Muscle layer of duodenum (tissue), 2 donors: ENCODE results near the gene USP24.
"Not testable (repeated sequence)": the region's sequence is repeated elsewhere in the genome, so short reads cannot be mapped to it uniquely, and the experiment has no call there.

Source experiments
- H3K27ac ChIP-seq: one replicate; pipeline ENCODE4 v1.7.0; 2013; ENCODE audit warnings: mild to moderate bottlenecking, low read length
- H3K27me3 ChIP-seq: one replicate; pipeline ENCODE4 v1.7.0; 2013; ENCODE audit warnings: low read depth, mild to moderate bottlenecking, control low read depth, low read length
- H3K36me3 ChIP-seq, 2 donors: one replicate each; pipeline ENCODE4 v1.7.0; 2013; ENCODE audit warnings: low read length in 2 of 2, control low read depth in 1 of 2, mild to moderate bottlenecking in 1 of 2; ENCODE audit not compliant: insufficient read depth in 2 of 2, control insufficient read depth in 1 of 2
- H3K4me1 ChIP-seq, 2 donors: one replicate each; pipeline ENCODE4 v1.7.0; 2013; ENCODE audit warnings: low read length in 2 of 2, mild to moderate bottlenecking in 2 of 2, control low read depth in 1 of 2, moderate library complexity in 1 of 2; ENCODE audit not compliant: insufficient read depth in 2 of 2, control insufficient read depth in 1 of 2
- H3K4me3 ChIP-seq, 2 donors: one replicate each; pipeline ENCODE4 v1.7.0; 2013; ENCODE audit warnings: low read length in 2 of 2, low read depth in 1 of 2, mild to moderate bottlenecking in 1 of 2
- H3K9me3 ChIP-seq, 2 donors: one replicate each; pipeline ENCODE4 v1.7.0; 2013; ENCODE audit warnings: low read length in 2 of 2, control low read depth in 1 of 2, mild to moderate bottlenecking in 1 of 2; ENCODE audit not compliant: control insufficient read depth in 1 of 2
- donor health status: healthy.

Gene USP24

DNA sequence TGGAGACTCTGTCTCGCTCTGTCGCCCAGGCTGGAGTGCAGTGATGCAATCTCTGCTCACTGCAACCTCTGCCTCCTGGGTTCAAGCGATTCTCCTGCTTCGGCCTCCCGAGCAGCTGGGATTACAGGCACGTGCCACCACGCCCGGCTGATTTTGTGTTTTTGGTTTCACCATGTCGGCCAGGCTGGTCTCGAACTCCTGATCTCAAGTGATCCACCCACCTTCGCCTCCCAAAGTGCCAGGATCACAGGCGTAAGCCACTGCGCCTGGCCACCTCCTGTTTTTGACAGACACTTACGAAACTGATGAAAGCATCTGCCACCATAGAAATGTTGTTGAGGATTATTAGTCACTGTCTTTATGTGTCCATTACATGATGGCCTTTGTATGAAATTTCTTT, 106.2 kb downstream of the USP24 start:
- H3K9me3 ChIP-seq, H3K27ac ChIP-seq, H3K27me3 ChIP-seq, H3K4me1 ChIP-seq, H3K4me3 ChIP-seq: not testable (repeated sequence)
- peaks cover 58 to 80% of the 10 kb centered on the region in 2 donors for H3K36me3 ChIP-seq

DNA sequence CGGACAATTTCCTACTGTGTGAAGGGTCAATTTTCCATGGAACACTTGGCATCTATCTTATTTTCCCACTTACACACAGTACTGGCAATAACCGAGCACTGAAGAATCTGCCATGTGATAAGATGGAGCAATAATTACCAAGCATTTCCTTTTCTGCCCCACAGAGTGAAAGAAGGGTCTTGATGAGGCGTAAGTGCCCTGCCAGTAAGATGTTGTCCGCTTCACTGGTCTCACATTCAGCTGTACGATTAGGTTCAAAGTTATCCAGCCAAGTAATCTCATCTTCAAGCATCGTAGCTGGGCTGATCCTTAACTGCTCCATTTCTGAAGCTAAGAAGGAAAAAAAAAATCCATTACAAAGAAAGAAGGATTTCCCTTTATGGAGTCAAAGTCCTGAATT, 108.1 kb downstream of the USP24 start:
- Histone ChIP-seq H3K9me3 (no peaks in the 10 kb centered on the region), H3K36me3 (peaks cover 76 to 80% of the 10 kb centered on the region in 2 donors), H3K4me1 (no peaks in the 10 kb centered on the region), H3K27ac (no peak overlapping the region), H3K4me3 (no peak overlapping the region), H3K27me3 (no peaks in the 10 kb centered on the region)

DNA sequence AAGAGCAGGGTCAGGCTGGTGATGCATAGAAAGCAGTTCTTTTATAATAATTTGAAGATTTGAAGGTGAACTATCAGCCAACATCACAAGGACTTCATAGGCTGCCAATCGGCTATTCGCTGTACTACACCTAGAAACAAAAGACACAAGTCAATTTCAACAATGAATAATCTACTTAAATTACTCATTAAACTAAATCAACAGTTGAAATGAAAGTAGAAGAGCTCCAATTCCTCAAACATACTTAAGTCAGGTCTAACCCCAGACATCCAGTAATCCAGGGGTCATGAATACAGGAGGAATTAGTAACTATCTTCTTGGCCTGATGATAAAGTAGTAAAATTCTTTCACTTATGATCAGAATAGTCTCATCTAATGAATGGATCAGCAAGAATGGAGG, 111.3 kb downstream of the USP24 start:
- Histone ChIP-seq H3K27me3 (no peaks in the 10 kb centered on the region), H3K36me3 (peaks cover 73 to 88% of the 10 kb centered on the region in 2 donors), H3K4me3 (no peak overlapping the region), H3K27ac (no peak overlapping the region), H3K4me1 (no peaks in the 10 kb centered on the region), H3K9me3 (no peaks in the 10 kb centered on the region)

DNA sequence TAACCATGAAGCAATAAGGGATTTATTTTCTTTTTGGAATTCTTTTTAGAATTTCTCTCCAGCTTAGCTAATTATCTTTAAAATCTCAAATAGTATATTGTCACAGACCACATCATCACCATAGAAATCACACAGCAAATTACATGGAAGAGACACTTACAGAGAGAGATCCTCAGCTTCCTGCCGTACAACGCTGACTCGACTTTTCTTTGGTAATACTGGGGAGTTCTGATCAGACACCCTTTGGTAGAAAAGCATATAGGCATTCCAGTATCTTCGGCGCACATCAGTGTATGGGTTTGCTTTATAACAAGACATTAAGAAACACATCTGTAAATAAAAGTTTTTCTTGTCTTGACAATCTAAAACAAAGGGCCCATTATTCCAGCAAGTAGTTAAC, 120.1 kb downstream of the USP24 start:
- Histone ChIP-seq H3K27me3 (no peaks in the 10 kb centered on the region), H3K4me1 (no peaks in the 10 kb centered on the region), H3K27ac (no peak overlapping the region), H3K4me3 (no peak overlapping the region), H3K36me3 (peaks cover 71 to 92% of the 10 kb centered on the region in 2 donors), H3K9me3 (no peaks in the 10 kb centered on the region)

DNA sequence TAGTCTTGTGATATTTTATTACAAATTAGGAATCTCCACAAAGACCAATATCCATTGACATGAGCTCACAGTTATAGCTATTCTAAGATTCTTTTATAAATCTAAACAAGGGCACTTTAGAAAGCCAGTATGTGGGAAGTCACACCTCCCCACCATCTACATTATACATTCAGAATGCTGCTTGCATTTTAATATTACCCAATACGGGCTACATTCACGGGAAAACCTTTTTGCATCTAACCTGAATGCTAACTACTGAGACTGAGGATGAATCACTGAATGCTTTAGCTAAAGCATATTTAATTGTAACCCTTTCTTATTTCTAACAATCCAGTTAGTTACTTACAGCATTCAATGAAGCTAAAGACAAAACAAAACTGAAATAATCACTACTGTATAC, 122.7 kb downstream of the USP24 start:
- H3K4me1 ChIP-seq, result no peaks in the 10 kb centered on the region
- no peaks in the 10 kb centered on the region for H3K9me3 ChIP-seq
- no peak overlapping the region for H3K27ac ChIP-seq
- H3K36me3 ChIP-seq, result peaks cover 77 to 90% of the 10 kb centered on the region in 2 donors
- no peak overlapping the region for H3K4me3 ChIP-seq
- H3K27me3 ChIP-seq, result no peaks in the 10 kb centered on the region

DNA sequence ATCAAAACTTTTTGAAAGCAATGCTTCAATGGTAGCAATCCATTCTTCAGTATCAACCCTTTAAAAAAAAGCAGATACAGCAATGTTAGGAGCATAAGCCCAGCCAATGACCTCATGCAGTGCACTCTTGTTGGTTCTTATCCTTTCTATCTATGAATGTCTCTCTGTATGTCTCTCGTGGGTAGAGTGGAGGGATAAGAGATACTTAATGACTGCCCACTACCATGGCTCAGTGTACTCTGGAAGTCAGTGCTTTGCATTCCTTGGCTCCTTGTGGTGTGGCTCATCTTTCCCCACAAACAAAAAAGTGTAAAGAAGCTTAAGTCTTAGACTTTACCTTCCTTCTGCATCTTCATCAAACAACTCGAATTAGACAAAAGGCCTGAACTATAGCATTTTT, 125.5 kb downstream of the USP24 start:
- Histone ChIP-seq H3K9me3 (no peaks in the 10 kb centered on the region), H3K27me3 (no peaks in the 10 kb centered on the region), H3K36me3 (peaks cover 76 to 90% of the 10 kb centered on the region in 2 donors), H3K4me1 (no peaks in the 10 kb centered on the region), H3K4me3 (no peak overlapping the region), H3K27ac (no peak overlapping the region)

DNA sequence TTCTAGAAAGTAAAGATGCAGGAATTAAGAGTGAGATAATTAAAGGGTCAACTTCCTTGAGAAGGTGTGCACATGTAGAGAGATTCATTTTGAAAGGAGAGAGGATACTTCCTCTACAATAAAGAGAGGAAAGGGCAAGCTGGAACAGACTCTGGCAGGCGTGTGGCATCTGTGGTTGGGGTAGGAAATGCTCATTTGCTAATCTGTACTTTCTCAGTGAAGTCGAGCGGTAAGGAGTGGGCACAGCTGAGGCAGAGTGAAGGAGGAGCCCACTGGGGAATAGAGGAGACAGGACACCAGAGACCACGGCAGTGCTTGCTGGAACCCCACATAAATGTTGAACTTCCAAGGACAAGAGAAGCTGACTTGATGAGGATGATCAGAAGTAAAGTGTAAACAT, 126.8 kb downstream of the USP24 start:
- no peak overlapping the region for H3K27ac ChIP-seq
- H3K4me1 ChIP-seq, result no peaks in the 10 kb centered on the region
- H3K9me3 ChIP-seq, result no peaks in the 10 kb centered on the region
- no peak overlapping the region for H3K4me3 ChIP-seq
- peaks cover 78 to 88% of the 10 kb centered on the region in 2 donors for H3K36me3 ChIP-seq
- no peaks in the 10 kb centered on the region for H3K27me3 ChIP-seq

DNA sequence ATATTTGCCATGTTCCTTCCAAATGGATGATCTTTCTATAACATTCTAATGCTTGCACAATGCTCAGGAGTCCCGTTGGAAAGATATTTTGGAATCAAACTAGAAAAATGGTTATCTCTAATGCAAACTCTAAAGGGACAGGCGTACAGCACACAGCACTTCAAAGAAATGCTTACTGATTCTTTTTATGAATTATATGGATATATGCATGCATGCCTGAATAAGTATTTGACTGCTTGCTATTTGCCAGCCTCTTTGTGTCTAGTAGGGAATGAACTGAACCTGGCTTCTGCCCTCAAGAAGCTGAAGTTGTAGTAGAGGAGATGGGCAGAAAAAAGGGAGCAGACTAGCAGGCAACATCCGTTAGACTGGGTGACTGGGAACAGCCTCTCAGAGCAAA, 127.7 kb downstream of the USP24 start:
- Histone ChIP-seq H3K27me3 (no peaks in the 10 kb centered on the region), H3K4me3 (no peak overlapping the region), H3K27ac (no peak overlapping the region), H3K36me3 (peaks cover 74 to 86% of the 10 kb centered on the region in 2 donors), H3K4me1 (no peaks in the 10 kb centered on the region), H3K9me3 (no peaks in the 10 kb centered on the region)

DNA sequence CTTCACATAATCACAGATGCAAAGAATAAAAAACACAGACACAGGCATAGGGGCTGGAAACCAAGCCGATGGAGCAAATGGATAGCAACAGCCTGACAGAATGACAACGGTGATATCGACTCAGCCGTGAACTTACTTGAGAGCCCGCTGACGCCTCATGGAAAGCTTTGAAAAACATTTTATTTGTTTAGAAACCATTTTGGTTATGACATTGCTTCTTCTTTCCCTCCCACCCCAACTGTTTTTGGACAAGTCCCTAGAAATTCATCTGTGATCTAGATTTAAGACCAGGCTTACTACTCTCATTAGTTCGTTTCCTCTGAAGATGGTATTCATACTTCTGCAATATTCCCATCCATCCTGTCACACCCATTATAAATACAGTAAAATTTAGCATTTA, 130.9 kb downstream of the USP24 start:
- Histone ChIP-seq H3K36me3 (peaks cover 83 to 90% of the 10 kb centered on the region in 2 donors), H3K9me3 (no peaks in the 10 kb centered on the region), H3K4me1 (no peaks in the 10 kb centered on the region), H3K27ac (no peak overlapping the region), H3K27me3 (no peaks in the 10 kb centered on the region), H3K4me3 (no peak overlapping the region)

DNA sequence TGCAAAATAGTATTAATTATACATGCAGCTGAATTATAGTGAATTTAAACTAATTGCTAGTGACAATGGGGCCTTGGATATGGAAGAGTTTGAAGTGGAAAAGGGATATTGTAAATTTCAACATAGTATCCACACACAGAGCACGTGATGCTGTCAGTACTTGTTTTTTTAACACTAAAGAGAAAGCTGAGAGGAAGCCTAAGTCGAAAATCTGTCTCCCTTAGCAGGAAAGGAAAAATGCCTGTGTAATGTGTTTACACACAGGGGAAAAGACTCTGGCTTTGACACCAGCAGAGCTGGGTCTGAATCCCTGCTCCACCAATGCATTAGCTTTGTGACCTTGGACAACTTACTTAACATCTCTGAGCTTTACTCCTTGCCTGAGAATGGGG, 133.3 kb downstream of the USP24 start:
- Histone ChIP-seq H3K4me3 (no peak overlapping the region), H3K27ac (no peak overlapping the region), H3K36me3 (peaks cover 71 to 87% of the 10 kb centered on the region in 2 donors), H3K27me3 (no peaks in the 10 kb centered on the region), H3K9me3 (no peaks in the 10 kb centered on the region), H3K4me1 (no peaks in the 10 kb centered on the region)

DNA sequence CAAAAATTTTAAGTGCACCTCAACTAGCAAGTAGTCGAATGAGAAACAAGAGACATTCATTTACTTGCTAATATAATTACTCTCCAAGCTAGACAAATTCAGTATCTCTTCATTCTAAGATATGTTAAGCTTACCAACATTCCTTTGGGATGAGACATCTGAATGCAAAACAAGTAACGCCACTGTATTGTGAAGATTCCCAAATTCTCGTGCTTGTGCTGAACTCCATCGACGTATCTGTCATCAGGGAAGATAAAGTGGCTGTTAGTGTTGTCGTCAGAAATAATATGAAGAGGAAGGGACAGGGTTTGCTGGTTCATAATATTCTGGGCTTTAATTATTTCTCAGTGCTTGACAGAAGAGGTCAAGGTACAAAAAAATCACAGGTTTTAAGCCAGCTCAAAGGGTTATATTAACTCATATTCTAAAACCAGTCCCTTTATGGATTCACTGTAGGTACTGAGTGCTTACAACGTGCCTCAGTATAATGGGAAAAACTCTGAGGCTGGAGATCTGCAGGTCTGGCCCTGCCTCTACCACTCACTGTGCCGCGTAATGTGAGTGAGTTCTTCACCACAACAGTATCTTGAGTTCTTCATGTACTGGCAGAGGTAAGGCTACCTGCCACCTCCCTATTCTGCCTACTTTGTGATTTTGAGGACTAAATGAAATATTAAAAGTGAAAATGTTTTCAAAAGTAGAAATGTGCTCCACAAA, 133.8 kb downstream of the USP24 start:
- H3K27ac ChIP-seq, result no peak overlapping the region
- H3K4me1 ChIP-seq, result no peaks in the 10 kb centered on the region
- no peaks in the 10 kb centered on the region for H3K9me3 ChIP-seq
- H3K27me3 ChIP-seq, result no peaks in the 10 kb centered on the region
- H3K36me3 ChIP-seq, result peaks cover 74 to 89% of the 10 kb centered on the region in 2 donors
- no peak overlapping the region for H3K4me3 ChIP-seq

DNA sequence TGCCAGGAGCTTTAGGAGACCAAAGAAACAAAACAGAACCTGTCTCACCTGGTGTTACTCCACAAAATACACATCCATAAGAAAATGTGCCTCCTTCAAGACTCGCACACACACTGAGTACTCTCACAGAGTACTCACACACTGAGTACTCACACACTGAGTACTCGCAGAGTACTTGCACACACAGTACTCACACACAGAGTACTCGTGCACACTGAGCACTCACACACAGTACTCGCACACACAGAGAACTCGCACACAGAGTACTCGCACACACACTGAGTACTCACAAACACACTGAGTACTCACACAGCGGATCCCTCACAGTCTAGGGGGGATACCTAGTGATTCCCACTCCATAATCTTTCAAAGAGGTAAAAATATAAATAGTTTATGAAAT, 135.5 kb downstream of the USP24 start:
- Histone ChIP-seq H3K4me1 (no peaks in the 10 kb centered on the region), H3K27me3 (no peaks in the 10 kb centered on the region), H3K9me3 (no peaks in the 10 kb centered on the region), H3K36me3 (peaks cover 70 to 87% of the 10 kb centered on the region in 2 donors), H3K4me3 (no peak overlapping the region), H3K27ac (no peak overlapping the region)
